BE2C (cell line): ENCODE data around the gene SNRNP27.

Experiments used
- DNase-seq: peaks from one replicate; pipeline ENCODE4 v3.0.0-alpha.2; 2020
- H3K27me3 ChIP-seq: fragments of 250-450 bp; sonication (Bioruptor Pico); 2 replicates; pipeline ENCODE4 v1.5.1; 2020; ENCODE audit warnings: mild to moderate bottlenecking
- H3K36me3 ChIP-seq: fragments of 250-450 bp; sonication (Bioruptor Pico); 2 replicates; pipeline ENCODE4 v1.5.1; 2020; ENCODE audit warnings: mild to moderate bottlenecking
- H3K4me1 ChIP-seq: fragments of 250-450 bp; sonication (Bioruptor Pico); 2 replicates; pipeline ENCODE4 v1.5.1; 2020
- H3K4me3 ChIP-seq: 2 replicates; pipeline ENCODE4 v1.5.1; 2011; ENCODE audit warnings: low read depth, low read length
- H3K9me3 ChIP-seq: fragments of 250-450 bp; sonication (Bioruptor Pico); 2 replicates; pipeline ENCODE4 v1.5.1; 2020
- TF ChIP-seq, protein P1 (sequence below): IDR thresholded peaks from 2 replicates; pipeline ENCODE4 v1.5.1; 2012; ENCODE audit warnings: mild to moderate bottlenecking, low read depth, low read length

The SNRNP27 gene

GRCh38 chr2:69945441-69945840 lies 51.7 kb downstream of the SNRNP27 start:
- no peak for DNase-seq
- Histone ChIP-seq H3K27me3 (no peaks in the 10 kb centered on the region), H3K4me1 (no peaks in the 10 kb centered on the region), H3K9me3 (no peaks in the 10 kb centered on the region), H3K4me3 (no peak overlapping the region), H3K36me3 (no peaks in the 10 kb centered on the region)
- TF ChIP-seq, protein P1, sequence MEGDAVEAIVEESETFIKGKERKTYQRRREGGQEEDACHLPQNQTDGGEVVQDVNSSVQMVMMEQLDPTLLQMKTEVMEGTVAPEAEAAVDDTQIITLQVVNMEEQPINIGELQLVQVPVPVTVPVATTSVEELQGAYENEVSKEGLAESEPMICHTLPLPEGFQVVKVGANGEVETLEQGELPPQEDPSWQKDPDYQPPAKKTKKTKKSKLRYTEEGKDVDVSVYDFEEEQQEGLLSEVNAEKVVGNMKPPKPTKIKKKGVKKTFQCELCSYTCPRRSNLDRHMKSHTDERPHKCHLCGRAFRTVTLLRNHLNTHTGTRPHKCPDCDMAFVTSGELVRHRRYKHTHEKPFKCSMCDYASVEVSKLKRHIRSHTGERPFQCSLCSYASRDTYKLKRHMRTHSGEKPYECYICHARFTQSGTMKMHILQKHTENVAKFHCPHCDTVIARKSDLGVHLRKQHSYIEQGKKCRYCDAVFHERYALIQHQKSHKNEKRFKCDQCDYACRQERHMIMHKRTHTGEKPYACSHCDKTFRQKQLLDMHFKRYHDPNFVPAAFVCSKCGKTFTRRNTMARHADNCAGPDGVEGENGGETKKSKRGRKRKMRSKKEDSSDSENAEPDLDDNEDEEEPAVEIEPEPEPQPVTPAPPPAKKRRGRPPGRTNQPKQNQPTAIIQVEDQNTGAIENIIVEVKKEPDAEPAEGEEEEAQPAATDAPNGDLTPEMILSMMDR: no peak

DNA sequence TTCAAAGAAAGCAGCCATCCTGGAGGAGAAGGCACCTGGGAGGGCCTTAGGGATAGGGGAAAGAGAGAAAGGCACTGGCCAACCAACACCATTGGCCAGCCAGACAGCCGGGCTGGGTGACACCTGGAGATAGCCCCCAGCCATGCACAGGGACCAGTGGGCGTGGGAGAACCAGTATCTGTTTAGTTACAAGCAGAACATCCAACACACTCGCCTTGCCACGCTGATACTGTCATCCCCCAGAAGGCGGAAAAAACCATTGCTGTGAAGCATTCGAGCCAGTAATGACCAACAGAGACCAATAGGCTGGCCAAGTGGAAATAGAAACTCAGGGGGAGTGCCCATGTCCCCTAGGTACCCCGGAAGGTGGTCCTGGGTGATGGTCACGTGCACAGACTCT lies 52.2 kb downstream of the SNRNP27 start:
- Histone ChIP-seq H3K9me3 (no peaks in the 10 kb centered on the region), H3K4me1 (no peaks in the 10 kb centered on the region), H3K27me3 (no peaks in the 10 kb centered on the region), H3K36me3 (no peaks in the 10 kb centered on the region), H3K4me3 (no peak overlapping the region)
- TF ChIP-seq, protein P1: no peak
- no peak for DNase-seq

- Histone ChIP-seq H3K27me3 (no peaks in the 10 kb centered on the region), H3K4me1 (no peaks in the 10 kb centered on the region), H3K36me3 (no peaks in the 10 kb centered on the region), H3K9me3 (no peaks in the 10 kb centered on the region), H3K4me3 (no peak overlapping the region)
- DNase-seq: no peak
- TF ChIP-seq, protein P1: no peak
These were observed 52.9 kb downstream of the SNRNP27 start for GRCh38 chr2:69946351-69947324.

DNA sequence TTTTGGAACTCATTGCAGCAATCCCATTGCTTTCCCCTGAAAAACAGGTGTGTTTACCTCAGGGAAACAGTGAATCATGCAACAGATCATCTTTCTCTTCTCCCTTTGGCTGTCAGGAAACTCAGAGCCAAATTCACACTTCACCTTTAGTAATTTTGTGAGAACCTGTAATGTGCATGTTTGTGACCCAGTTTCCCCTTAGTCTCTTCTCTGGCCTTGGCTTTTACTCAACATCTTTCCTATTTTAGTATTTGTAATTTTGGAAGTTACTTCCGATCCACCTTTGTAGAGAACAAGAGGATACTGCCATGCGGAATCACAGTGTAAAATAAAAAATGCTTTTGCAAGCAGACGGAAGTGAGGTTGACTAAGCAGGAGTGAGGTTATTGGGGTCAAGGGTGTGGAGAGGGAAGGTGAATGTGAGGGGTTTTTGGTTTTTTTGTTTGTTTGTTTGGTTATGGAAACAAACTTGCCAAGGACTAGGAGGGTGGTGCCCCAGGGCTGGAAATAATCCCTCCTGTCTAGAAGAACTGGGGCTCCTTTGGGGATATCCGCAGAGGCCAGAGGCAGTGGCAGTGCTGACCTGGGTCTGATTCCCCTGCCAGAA lies 53.7 kb downstream of the SNRNP27 start:
- H3K4me1 ChIP-seq: no peaks in the 10 kb centered on the region
- no peak for DNase-seq
- H3K36me3 ChIP-seq: no peaks in the 10 kb centered on the region
- TF ChIP-seq, protein P1: no peak
- H3K4me3 ChIP-seq: no peak overlapping the region
- no peaks in the 10 kb centered on the region for H3K9me3 ChIP-seq
- H3K27me3 ChIP-seq: no peaks in the 10 kb centered on the region

- H3K4me3 ChIP-seq: no peak overlapping the region
These were observed 54.5 kb downstream of the SNRNP27 start for GRCh38 chr2:69948032-69948962.

More at GRCh38 chr2:69948032-69948962, 54.5 kb downstream of the SNRNP27 start:
- DNase-seq: no peak
- no peaks in the 10 kb centered on the region for H3K4me1 ChIP-seq
- H3K27me3 ChIP-seq: no peaks in the 10 kb centered on the region
- TF ChIP-seq, protein P1: no peak
- H3K36me3 ChIP-seq: no peaks in the 10 kb centered on the region
- H3K9me3 ChIP-seq: no peaks in the 10 kb centered on the region
